DND-41 (cell line): ENCODE data around the gene FIBCD1.

Experiments used
- CTCF ChIP-seq: IDR thresholded peaks from 2 replicates; pipeline ENCODE4 v1.5.1; 2012; ENCODE audit warnings: borderline replicate concordance, low read length, moderate library complexity, mild to moderate bottlenecking; ENCODE audit not compliant: poor library complexity, severe bottlenecking; ENCODE audit errors: extremely low read depth
- EZH2 ChIP-seq: IDR thresholded peaks from 3 replicates; pipeline ENCODE4 v1.6.1; 2012; ENCODE audit warnings: borderline replicate concordance, low read depth, mild to moderate bottlenecking, moderate library complexity, low read length, inconsistent platforms; ENCODE audit not compliant: severe bottlenecking

- no peak for TF ChIP-seq CTCF
- no peak for TF ChIP-seq EZH2
These were observed 31.8 kb upstream of the FIBCD1 start for GRCh38 chr9:130970855-130971254.
